GM21576 (cell line): Measurements from ENCODE around the gene LRRC8D.

Source experiments
- ATAC-seq: cut with Tn5 transposase; IDR thresholded peaks from one replicate; pipeline ENCODE4 v1.9.1; 2021; ENCODE audit warnings: mild to moderate bottlenecking, moderate library complexity; ENCODE audit not compliant: unreplicated experiment

Gene LRRC8D

DNA sequence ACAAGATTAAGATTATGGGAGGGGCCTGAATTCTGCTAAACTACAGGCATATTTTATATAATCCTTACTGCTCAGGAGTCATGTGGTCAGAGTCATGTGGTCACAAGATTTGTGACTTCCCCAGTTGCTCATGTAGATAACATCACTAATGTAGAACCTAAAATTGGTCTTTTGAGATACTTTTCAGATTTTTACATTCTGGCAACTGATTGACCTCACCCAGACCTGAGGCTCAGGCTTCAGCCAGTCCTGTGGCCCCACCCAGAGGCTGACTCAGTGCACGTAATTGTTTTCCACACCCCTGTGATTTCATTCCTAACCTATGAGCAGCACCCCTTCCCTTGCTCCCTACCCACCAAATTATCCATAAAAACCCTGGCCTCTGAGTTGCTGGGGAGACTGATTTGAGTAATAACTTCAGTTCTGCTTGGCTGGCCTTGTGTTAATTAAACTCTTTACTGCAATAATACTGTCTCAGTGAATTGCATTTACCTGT is 132.3 kb downstream of the LRRC8D start:
- peak; percentile 51 for ATAC-seq

DNA sequence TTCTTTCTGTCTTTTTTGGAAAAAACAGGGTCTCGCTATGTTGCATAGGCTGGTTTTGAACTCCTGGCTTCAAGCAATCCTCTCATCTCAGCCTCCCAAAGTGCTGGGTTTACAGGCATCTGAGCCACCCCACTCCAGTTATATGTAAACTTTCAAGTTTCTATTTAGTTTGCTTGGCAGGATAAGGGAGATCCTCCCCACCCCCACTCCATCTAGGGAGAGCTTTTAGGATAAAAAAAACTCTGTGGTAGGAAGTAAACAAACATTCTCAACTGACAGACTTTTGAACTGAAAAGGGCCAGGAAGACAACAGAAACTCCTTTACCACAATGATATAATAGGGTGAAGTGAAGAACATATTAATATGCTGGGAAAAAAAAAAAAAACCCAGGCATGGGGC is 133.1 kb downstream of the LRRC8D start:
- ATAC-seq = no peak

DNA sequence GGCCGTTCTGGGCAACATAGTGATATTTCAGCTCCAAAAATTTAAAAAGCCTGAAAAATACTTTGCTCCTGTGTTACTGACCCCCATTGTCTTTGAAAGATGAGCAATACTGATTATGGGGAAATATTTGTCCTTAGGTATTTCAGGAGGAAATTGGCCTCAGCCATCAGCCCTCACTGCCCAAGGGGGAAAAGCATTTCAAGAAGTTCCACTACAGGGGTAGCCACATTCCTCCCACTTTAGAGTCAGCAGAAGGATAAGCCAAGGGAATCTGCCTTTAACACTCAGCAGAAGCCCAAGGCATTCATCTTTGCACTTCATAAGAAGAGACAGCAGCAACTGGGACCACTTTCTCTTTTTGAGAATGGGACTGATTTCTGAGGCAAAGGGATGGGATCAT is 133.6 kb downstream of the LRRC8D start:
- ATAC-seq = no peak

DNA sequence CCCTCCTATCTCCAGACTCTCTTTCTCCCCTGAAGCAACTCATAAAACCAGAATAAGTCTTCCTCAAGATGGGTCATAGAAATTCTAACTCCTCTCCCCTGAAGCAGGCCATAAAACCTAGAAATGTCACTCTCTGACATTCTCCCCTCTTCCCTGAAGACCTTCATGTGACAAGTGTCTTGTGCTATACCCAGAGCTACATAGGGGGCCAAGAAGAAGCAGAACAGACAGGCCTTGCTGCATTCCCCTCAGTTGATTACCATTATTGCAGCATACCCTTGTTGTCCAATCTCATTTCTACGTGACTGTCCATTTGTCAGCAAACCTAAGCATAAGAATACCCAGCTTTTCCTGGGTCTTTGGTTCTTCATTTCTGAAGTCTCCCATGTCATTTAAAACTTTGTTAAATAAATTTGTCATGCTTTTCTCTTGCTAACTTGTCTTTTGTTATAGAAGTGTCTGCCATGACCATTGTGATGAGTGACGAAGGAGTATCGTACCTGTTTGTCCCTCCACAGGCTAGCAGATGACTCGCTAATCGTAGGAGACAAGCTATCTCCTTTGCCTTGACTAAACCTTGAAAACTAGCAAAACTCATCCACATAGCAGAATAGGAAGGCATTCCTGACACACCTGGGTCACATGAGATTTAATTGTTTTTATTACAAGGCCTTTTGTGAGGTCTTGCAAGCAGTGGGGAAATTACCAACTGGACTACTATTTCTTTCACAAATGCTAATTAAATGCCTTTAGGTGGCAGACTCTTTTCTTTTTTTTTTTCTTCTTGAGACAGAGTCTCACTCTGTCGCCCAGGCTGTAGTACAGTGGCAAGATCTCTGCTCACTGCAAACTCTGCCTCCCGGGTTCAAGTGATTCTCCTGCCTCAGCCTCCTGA is 134.7 kb downstream of the LRRC8D start:
- ATAC-seq = no peak

DNA sequence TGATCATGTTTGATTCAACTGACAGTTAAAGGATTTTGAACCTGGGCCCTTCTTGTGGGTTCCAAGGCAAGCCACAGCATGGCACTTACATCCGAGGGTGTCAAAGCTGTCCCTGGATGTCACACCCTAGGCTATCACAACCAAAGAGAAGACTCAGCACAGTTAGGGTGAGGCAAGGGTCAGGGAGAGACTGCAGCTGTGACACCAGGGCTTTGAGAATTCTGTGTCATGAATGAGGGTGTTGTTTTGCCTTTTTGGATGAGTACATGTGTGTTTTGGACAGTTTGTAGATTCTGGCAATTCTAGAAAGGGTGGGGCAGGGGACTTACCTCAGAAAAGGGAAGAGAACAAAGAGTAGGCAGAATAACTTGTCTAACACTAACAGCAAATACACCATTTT is 136.3 kb downstream of the LRRC8D start:
- ATAC-seq = no peak

DNA sequence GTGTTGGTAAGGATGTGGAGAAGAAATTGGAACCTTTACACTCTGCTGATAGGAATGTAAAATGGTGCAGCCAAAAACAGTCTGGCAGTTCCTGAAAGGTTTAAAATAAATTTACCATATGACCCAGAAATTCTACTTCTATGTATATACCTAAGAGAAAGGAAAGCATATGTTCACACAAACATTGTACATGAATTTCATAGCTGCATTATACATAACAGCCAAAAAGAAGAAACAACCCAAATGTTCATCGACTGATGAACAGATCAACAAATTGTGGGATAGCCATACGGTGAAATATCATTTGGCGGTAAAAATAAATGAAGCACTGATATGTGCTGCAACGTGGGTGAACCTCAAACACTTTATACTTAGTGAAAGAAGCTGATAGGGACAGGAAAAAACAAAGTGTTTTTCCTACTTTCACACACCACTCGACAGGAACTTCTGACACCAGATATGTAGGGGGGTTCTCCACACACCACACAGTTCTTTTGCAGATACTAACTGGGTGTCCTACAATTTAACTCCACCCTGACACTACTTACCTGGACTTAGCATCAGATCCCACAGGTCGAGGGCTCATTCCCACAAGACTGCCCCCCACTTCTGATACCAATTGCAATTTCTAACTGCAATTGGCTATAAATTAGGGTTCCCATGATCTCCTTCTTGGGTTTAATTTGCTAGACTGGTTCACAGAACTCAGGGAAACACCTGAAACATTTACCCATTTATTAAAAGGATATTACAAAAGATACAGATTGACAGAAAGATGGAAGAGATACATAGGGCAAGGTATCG is 138.2 kb downstream of the LRRC8D start:
- ATAC-seq = no peak

DNA sequence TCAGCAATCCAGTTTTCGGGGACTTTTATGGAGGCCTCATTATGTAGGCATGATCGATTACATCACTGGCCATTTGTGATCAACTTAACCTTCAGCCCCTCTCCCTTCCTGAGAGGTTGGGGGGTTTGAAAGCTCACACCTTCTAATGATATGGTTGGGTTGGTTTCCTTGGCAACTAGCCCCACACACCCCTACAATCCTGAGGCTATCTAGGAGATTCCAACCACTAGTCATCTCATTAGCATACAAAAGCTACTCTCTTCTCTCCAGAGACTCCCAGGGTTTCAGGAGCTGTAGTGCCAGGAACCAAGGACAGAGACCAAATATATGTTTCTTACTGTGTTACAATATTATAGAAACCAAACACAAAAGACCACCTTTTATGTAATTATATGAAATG is 138.9 kb downstream of the LRRC8D start:
- ATAC-seq = no peak

DNA sequence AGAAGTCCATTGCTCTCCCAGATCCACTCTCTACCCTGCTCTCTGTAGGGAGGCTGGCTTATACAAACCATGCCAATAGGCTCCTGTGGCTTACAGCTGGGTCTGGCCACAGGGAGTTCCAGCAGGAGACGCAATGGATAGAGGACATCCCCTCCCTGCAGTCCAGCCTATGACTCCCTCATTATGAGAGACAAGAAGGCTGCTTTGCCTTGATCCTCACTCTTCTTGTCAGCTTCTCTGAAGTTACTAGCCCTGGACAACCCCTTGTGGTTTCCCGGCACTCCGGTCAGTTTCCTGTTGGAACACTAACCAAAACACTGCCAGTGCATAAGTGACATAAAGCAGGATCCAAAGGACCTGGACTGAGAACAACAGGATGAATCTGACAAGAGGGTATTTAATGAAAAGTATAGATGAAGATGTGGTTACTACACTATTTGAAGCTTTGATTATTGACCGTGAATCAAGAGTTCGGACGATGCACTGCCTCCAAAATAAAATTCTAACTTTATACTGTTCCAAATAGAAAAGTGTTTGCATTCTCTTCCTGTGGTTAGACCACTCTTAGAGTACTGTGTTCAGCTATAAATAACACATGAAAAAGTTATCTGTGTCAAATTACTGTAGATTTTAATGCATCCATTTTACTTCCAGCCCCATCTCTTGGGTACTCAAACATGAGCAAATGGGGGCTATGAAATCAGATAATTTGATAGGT is 141.4 kb downstream of the LRRC8D start:
- ATAC-seq = no peak

DNA sequence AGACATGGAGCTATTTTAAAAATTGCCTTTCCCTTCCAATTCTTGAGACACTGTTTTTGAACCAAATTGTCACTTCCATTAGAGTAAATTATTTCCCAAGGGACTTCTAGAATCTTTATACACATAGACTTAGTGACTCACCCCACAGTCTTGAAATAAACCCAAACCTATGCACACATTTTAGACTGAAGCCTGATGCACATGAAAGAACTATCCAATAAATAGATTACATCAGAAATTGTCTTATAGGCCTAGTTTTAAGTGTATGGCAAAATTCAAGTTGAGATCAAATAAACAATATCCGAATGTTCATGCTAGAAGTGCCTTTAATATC is 141.9 kb downstream of the LRRC8D start:
- ATAC-seq = no peak

DNA sequence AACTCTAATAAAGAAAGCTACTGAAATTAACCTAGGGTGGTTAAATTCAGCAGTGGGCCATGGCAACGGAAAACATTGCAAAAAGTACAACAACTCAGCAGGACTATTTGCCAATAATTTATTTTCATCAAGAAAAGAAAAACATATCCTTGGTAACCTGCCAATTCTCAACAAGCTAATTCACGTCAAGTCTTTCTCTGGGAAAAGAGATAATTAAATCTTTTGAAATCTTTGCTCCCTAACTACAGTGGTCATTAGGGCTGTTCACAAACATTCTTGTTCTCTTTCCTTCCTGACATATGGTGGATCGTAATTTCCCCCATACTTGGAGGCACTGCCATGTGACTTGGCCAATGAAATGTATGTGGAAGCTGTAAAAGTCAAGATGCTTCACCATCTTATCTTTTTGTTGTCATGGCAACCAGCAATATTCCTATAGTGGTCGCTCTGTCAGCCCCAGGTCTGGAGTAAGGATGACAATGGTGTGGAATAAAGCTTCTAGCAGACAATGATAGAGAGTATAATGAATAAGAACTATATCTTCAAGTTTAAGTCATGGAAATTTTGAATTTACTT is 144.4 kb downstream of the LRRC8D start:
- ATAC-seq = no peak

DNA sequence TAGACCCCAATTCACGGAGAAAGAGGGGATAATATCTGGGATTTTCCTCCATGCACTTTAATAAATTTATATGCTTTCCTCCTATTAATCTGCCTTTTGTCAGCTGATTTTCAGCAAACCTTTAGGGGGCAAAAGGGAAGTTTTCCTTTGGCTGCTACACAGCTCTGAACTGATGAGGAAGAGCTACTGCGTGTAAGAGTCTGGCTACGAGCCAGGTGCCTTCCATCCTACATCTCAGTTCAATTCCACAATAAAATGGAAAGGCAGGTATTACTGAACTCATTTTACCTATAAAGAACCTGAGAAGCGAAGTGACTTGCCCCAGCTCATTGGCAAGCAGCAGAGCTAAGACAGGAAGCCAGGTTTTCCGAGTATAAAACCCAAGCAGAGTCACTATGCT is 145.8 kb downstream of the LRRC8D start:
- ATAC-seq = no peak

DNA sequence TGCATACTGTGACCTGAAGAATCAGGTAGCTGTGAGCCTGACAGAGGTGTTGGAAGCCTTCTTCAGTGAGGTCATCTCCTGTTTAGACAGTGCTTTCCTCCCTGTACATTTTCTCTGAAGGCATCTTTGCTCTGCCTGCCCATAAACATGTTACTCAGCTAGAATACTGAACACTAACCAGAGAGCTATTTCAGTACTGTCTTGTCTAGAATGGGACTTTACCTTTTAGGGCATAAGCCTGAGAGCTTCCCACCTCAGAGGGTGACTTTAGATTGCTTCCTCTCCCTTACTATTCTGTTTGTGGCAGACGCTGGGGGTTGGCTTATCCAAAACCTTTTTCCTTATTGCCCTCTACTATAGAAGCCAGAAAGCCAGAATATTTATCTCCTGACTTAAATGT is 150.8 kb downstream of the LRRC8D start:
- peak; percentile 83 for ATAC-seq

DNA sequence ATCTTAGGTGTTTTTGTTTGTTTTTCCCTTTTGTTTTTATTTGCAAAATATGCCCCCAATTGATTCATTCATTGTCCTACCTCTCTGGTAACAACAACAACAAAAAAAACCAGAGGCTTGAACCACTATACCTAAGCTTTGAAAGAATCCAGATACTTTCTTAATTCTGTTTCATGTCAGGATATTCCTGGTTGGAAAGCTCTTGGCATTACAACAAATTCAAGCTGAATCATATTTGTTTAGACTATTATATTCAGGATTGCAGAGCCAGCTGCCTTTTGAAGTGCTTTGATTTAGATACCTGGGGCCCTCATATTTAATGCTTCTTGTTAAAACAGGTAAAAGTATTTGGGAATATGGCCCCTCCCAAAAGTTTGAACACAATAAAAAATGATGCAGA is 151.2 kb downstream of the LRRC8D start:
- ATAC-seq = no peak

DNA sequence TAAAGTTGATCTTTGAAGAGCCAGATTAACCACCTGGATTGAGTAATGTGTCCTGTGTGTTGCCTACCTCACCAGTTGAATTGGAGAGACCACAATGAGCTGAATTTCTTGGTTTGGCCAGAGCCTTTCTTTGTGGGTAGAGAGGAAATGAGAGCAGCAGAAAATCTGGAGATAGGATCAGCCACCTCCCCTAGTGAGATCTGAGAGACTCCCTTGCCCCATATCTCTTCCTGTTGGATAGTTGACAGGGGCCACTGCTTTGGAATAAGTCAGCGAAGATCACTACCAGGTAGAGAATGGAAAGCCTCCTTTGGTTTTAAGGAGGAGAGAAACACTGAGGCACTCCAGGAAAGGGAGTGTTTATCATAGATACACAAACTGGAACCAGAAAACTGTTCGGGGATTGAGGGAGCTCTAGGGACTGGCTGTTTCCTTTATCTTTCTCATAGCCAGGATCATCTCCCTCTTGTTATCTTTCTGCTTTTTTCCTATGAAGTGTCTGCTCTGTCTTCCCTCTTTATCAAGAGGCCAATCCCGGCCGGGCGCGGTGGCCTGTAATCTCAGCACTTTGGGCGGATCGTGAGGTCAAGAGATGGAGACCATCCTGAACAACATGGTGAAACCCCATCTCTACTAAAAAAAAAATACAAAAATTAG is 152.8 kb downstream of the LRRC8D start:
- ATAC-seq = no peak

DNA sequence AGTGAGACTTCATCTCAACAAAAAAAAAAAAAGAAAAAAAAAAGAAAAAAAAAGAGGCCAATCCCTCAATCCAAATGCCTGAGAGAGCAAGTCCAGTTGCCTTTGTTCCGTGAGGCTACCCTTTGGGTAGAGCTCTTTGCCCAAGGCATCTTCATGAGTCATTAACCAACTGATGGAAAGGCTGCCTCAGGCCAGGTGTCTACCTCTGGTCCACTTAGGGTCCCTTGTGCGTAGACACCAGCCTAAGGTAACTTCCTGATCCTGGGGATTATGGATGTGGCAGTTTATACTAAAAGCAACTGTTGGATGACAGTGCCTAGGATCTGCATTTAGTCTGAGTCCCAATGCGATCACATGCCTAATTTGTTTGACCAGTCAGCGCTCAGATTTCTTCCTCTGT is 153.4 kb downstream of the LRRC8D start:
- no peak for ATAC-seq

DNA sequence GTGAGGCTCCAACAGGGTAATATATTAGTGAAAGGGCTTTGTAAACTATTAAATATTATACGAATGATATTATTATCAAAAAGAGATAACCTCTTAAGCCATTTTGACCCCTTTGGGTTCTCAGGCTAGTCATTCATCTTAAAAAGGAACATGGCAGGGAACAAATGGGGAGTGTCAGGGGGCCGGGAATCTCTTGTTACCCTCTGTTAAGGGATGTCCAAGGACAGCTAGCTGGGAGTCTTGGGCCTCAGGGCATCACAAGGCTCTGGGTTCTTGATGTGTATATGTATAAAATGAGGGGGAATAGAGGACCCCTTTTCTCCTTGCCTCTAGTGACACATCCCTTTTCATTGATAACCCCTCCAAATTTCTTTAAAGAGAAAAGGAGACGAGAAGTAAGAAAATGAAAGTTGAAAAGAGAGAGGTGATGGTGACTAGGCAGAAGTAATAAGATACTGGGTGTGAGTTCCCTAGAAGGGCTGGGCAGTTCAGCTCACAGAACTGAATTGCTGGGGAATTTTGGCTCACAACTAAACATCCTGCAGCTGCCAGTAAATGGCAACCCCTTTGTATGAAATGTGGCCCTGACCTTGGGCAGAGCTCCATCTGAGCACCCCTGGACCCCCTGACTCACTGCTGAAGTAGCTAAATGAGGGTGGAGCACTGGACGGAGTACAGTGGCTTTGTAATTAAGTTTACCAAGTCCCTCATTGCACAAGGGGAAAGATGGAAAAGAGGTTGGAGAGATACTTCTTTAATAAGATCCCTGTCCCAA is 154.1 kb downstream of the LRRC8D start:
- no peak for ATAC-seq

DNA sequence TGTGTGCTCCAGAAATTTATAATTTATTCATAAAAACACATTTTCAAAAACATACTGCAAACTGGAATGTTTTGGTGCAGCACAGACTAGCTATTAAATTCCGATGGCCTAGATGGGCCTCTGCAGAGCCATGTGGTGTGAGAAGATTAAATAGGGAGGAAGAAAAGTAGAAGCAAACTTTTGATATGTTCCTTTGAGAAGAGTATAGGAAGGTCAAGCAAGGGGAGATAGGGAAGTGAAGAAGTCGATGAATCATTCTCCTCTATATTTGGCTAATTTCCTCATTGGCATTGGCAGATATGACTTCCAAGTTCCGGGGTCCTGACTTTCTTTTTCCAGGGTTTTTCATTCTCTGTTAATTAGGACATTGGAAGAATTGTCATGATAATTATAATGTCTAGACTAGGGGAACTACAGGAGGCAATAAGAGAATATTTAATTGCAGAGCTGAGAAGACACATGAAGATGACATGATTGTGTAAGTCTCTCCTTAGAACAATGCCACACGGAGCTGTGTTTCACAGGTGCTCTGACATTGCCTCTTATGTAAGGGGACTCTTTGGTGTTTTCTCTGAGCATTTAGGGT is 154.8 kb downstream of the LRRC8D start:
- no peak for ATAC-seq

DNA sequence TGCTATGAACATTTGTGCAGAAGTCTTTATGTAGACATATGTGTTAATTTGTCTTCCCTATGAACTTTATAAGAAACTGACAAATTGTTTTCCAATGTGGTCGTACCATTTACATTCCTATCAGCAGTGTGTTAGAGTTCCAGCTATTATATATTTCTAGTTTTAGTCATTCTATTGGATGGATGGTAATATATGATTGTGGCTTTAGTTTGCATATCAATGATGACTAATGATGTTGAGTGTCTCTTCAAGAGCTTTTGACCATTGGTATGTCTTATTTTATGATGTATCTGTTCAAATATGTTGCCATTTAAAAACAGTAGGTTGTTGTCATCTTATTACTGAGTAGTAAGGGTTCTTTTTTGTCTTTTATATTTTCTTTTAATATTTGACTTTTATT is 157.9 kb downstream of the LRRC8D start:
- no peak for ATAC-seq

DNA sequence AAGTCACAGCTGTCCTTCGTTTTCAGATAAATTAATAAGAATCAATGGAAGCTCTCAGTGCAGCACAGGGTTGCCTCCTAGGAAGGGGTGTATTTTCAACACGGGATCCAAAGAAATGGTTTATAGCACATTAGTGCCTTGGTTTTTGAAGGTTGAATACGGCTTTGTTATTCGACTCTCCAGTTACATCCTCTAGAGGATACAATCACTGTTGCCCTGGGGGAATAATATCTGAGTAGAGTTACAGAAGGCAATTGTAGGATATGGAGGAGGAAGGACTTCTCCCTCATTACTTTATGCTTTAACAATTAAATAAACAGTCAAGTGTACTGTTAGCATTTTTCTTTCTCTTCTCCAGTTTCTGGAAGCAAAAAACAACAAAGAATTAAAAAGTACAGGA is 159.8 kb downstream of the LRRC8D start:
- no peak for ATAC-seq
